DOHH2 (cell line): ENCODE measurements around the gene UAP1L1.
"Not testable (repeated sequence)": the region's sequence is repeated elsewhere in the genome, so short reads cannot be mapped to it uniquely, and the experiment has no call there.

Experiments used
- H3F3A ChIP-seq: fragments of 200-600 bp; sonication (generic), shearing (Covaris generic); 2 replicates; pipeline ENCODE4 v1.6.0; 2016; ENCODE audit warnings: antibody characterized with exemption, mild to moderate bottlenecking; ENCODE audit not compliant: control insufficient read depth, insufficient read depth
- H3K27ac ChIP-seq: fragments of 200-600 bp; sonication (generic); 2 replicates; pipeline ENCODE4 v1.5.1; 2014; ENCODE audit warnings: low read depth, mild to moderate bottlenecking, low read length, moderate library complexity
- H3K27me3 ChIP-seq: fragments of 200-600 bp; sonication (generic); 2 replicates; pipeline ENCODE4 v1.6.1; 2014; ENCODE audit warnings: mild to moderate bottlenecking, low read length, mixed read lengths; ENCODE audit not compliant: control insufficient read depth
- H3K36me3 ChIP-seq: fragments of 200-600 bp; sonication (generic); 2 replicates; pipeline ENCODE4 v1.6.1; 2014; ENCODE audit warnings: mild to moderate bottlenecking, low read length, moderate library complexity, mixed read lengths; ENCODE audit not compliant: control insufficient read depth
- H3K4me1 ChIP-seq: fragments of 200-600 bp; sonication (generic); 2 replicates; pipeline ENCODE4 v1.6.1; 2014; ENCODE audit warnings: mild to moderate bottlenecking, low read length, mixed read lengths; ENCODE audit not compliant: control insufficient read depth
- H3K4me2 ChIP-seq: fragments of 200-600 bp; sonication (generic); 2 replicates; pipeline ENCODE4 v1.6.0; 2014; ENCODE audit warnings: mild to moderate bottlenecking, low read length, moderate library complexity
- H3K4me3 ChIP-seq: fragments of 200-600 bp; sonication (generic); 2 replicates; pipeline ENCODE4 v1.5.1; 2014; ENCODE audit warnings: mild to moderate bottlenecking, low read length, mixed read lengths
- H3K79me2 ChIP-seq: fragments of 200-600 bp; sonication (generic); 2 replicates; pipeline ENCODE4 v1.6.1; 2014; ENCODE audit warnings: mild to moderate bottlenecking, low read length, mixed read lengths; ENCODE audit not compliant: control insufficient read depth
- H3K9me2 ChIP-seq: fragments of 200-600 bp; sonication (generic); replicated peaks from 2 replicates; pipeline ENCODE4 v1.6.1; 2014; ENCODE audit warnings: mild to moderate bottlenecking, low read length, mixed read lengths; ENCODE audit not compliant: control insufficient read depth
- H3K9me3 ChIP-seq: fragments of 200-600 bp; sonication (generic); 2 replicates; pipeline ENCODE4 v1.6.1; 2014; ENCODE audit warnings: antibody characterized with exemption, low read length, mixed read lengths; ENCODE audit not compliant: control insufficient read depth, insufficient read depth
- H4K20me1 ChIP-seq: fragments of 200-600 bp; sonication (generic); 2 replicates; pipeline ENCODE4 v1.6.0; 2014; ENCODE audit warnings: low read depth, mild to moderate bottlenecking, antibody characterized with exemption, low read length, moderate library complexity; ENCODE audit not compliant: control insufficient read depth, insufficient read depth
- CTCF ChIP-seq: fragments of 200-600 bp; sonication (generic); IDR thresholded peaks from one replicate; pipeline ENCODE4 v1.5.1; 2014; ENCODE audit warnings: antibody characterized with exemption, mild to moderate bottlenecking, low read depth, low read length; ENCODE audit not compliant: poor library complexity, severe bottlenecking
- EZH2phosphoT487 ChIP-seq: fragments of 200-600 bp; sonication (generic); IDR thresholded peaks from 2 replicates; pipeline ENCODE4 v1.6.1; 2017; ENCODE audit warnings: borderline replicate concordance, mild to moderate bottlenecking, antibody characterized with exemption, low read length, moderate library complexity, mixed read lengths

Gene UAP1L1

GRCh38 chr9:137057545-137057944 is 19.8 kb upstream of the UAP1L1 start:
- H4K20me1 ChIP-seq, result no peaks in the 10 kb centered on the region
- H3F3A ChIP-seq, result peaks cover 10% of the 10 kb centered on the region
- H3K36me3 ChIP-seq, result no peaks in the 10 kb centered on the region
- TF ChIP-seq EZH2phosphoT487 (no peak), CTCF (no peak)
- H3K79me2 ChIP-seq, result no peaks in the 10 kb centered on the region
- H3K27ac ChIP-seq, result no peak overlapping the region
- H3K4me1 ChIP-seq, result peaks cover 6% of the 10 kb centered on the region; the same call in 1 of the 2 replicates
- H3K9me3 ChIP-seq, result no peaks in the 10 kb centered on the region
- no peak overlapping the region for H3K4me2 ChIP-seq
- H3K27me3 ChIP-seq, result peaks cover 23% of the 10 kb centered on the region
- no peaks in the 10 kb centered on the region for H3K9me2 ChIP-seq
- H3K4me3 ChIP-seq, result no peak overlapping the region

GRCh38 chr9:137058521-137059234 is 18.6 kb upstream of the UAP1L1 start:
- Histone ChIP-seq H3K4me2 (no peak overlapping the region), H3K27me3 (peaks cover 13% of the 10 kb centered on the region), H3K4me3 (no peak overlapping the region), H3K9me3 (no peaks in the 10 kb centered on the region), H3K9me2 (no peaks in the 10 kb centered on the region), H3K79me2 (no peaks in the 10 kb centered on the region), H4K20me1 (no peaks in the 10 kb centered on the region), H3K36me3 (peaks cover 4% of the 10 kb centered on the region), H3K27ac (no peak overlapping the region), H3K4me1 (peaks cover 4% of the 10 kb centered on the region; the same call in 1 of the 2 replicates), H3F3A (peaks cover 10% of the 10 kb centered on the region)
- TF ChIP-seq CTCF, result no peak

GRCh38 chr9:137062384-137062783 is 14.9 kb upstream of the UAP1L1 start:
- Histone ChIP-seq H3F3A (peaks cover 10% of the 10 kb centered on the region), H3K27ac (no peak overlapping the region), H3K4me2 (no peak overlapping the region), H4K20me1 (peaks cover 5% of the 10 kb centered on the region), H3K9me3 (no peaks in the 10 kb centered on the region), H3K9me2 (no peaks in the 10 kb centered on the region), H3K4me1 (peaks cover 6% of the 10 kb centered on the region), H3K36me3 (peaks cover 31% of the 10 kb centered on the region), H3K4me3 (no peak overlapping the region), H3K27me3 (no peaks in the 10 kb centered on the region; the same call in 1 of the 2 replicates), H3K79me2 (peaks cover 16% of the 10 kb centered on the region)
- TF ChIP-seq CTCF (no peak), EZH2phosphoT487 (no peak)

GRCh38 chr9:137062798-137063197 is 14.5 kb upstream of the UAP1L1 start:
- not testable (repeated sequence) for H3K27me3 ChIP-seq, H3F3A ChIP-seq, H4K20me1 ChIP-seq, H3K9me3 ChIP-seq, H3K4me2 ChIP-seq, H3K9me2 ChIP-seq, H3K4me1 ChIP-seq, H3K27ac ChIP-seq, H3K4me3 ChIP-seq
- Histone ChIP-seq H3K79me2 (peaks cover 20% of the 10 kb centered on the region), H3K36me3 (peaks cover 31% of the 10 kb centered on the region)
